ENCODE measurements around the gene SELENOO. TPM values are rescaled to one million over a fixed set of nuclear protein-coding genes. Genes with fewer than 3 reads are reported as not detected.

Gene SELENOO
- total RNA-seq, 1 donor from 2014 or later = 28.3 TPM

DNA sequence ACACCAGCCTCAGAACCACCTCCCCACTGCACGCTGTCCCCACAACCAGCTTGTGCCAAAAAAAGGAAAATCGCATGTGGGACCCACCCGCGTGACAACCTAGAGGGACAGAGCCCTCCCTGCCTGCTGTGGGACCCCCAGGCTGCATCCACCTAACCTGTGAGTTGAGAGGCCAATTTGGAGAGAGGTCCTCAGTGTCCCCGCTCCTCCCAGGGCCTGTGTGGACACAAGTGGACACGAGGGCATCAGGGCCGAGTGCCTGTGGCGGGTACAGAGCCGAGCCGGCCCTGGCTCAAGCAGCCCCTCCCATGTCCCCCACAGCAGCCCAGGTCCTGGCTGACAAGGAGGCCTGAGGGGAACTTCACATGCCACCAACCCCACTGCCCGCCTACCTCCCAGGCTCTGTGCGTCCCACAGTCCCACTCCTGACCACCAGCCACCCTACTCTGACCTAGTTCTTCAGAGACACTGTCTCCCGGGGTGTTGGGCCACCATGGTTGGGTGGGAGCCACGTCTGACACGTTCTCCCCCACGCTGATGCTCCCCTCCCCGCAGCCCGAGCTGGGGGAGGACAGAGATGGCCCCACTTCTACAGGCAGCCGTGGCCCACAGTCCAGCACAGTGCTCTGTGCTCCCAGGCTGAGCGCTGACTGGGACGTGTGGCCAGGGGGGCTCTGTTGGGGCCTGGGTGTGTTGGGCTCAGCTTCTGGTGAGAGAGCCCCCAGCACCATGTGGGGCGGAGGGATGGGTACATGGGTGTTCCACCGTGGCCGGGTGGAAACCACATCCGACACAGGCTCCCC lies 19.2 kb downstream of the SELENOO start:
- Mint-ChIP-seq H3K27ac (no peak overlapping the region), H3K27me3 (ENCODE audit: low read depth) (no peaks in the 10 kb centered on the region), H3K4me1 (no peaks in the 10 kb centered on the region), H3K4me3 (no peak overlapping the region), H3K9me3 (no peaks in the 10 kb centered on the region), H3K36me3 (peaks cover 21% of the 10 kb centered on the region)
- TF ChIP-seq, protein P1, sequence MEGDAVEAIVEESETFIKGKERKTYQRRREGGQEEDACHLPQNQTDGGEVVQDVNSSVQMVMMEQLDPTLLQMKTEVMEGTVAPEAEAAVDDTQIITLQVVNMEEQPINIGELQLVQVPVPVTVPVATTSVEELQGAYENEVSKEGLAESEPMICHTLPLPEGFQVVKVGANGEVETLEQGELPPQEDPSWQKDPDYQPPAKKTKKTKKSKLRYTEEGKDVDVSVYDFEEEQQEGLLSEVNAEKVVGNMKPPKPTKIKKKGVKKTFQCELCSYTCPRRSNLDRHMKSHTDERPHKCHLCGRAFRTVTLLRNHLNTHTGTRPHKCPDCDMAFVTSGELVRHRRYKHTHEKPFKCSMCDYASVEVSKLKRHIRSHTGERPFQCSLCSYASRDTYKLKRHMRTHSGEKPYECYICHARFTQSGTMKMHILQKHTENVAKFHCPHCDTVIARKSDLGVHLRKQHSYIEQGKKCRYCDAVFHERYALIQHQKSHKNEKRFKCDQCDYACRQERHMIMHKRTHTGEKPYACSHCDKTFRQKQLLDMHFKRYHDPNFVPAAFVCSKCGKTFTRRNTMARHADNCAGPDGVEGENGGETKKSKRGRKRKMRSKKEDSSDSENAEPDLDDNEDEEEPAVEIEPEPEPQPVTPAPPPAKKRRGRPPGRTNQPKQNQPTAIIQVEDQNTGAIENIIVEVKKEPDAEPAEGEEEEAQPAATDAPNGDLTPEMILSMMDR (IDR thresholded peaks at IDR 0.05; ENCODE audit: unreplicated experiment) = no peak
- DNase-seq (ENCODE audit: low spot score in 2 of 2, unreplicated experiment in 2 of 2) = no peak

DNA sequence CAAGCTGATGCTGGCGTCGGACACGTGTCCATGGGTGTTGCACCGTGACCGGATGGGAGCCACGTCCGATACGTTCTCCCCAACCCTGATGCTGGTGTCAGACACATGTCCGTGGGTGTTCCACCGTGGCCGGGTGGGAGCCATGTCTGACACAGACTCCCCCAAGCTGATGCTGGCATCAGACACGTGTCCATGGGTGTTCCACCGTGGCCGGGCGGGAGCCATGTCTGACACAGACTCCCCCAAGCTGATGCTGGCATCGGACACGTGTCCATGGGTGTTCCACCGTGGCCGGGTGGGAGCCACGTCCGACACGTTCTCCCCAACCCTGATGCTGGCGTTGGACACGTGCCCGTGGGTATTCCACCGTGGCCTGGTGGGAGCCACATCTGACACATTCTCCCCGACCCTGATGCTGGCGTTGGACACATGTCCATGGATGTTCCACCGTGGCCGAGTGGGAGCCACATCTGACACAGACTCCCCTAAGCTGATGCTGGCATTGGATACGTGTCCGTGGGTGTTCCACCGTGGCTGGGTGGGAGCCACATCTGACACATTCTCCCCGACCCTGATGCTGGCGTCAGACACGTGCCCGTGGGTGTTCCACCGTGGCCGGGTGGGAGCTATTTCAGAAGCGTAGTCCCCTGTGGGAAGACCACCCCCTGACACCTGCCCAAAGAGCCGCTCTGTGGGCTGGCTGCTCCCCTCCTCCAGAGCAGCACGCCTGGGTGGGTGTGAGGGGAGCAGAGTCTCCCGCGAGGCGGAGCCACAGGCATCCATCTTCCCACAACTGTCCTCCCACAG lies 20.0 kb downstream of the SELENOO start:
- no peak overlapping the region for H3K4me3 Mint-ChIP-seq
- no peaks in the 10 kb centered on the region for H3K4me1 Mint-ChIP-seq
- no peaks in the 10 kb centered on the region for H3K27me3 Mint-ChIP-seq (ENCODE audit: low read depth)
- H3K9me3 Mint-ChIP-seq = no peaks in the 10 kb centered on the region
- TF ChIP-seq, protein P1 (IDR thresholded peaks at IDR 0.05; ENCODE audit: unreplicated experiment) = no peak
- no peak for DNase-seq (ENCODE audit: low spot score in 2 of 2, unreplicated experiment in 2 of 2)
- H3K36me3 Mint-ChIP-seq = peaks cover 18% of the 10 kb centered on the region
- no peak overlapping the region for H3K27ac Mint-ChIP-seq

DNA sequence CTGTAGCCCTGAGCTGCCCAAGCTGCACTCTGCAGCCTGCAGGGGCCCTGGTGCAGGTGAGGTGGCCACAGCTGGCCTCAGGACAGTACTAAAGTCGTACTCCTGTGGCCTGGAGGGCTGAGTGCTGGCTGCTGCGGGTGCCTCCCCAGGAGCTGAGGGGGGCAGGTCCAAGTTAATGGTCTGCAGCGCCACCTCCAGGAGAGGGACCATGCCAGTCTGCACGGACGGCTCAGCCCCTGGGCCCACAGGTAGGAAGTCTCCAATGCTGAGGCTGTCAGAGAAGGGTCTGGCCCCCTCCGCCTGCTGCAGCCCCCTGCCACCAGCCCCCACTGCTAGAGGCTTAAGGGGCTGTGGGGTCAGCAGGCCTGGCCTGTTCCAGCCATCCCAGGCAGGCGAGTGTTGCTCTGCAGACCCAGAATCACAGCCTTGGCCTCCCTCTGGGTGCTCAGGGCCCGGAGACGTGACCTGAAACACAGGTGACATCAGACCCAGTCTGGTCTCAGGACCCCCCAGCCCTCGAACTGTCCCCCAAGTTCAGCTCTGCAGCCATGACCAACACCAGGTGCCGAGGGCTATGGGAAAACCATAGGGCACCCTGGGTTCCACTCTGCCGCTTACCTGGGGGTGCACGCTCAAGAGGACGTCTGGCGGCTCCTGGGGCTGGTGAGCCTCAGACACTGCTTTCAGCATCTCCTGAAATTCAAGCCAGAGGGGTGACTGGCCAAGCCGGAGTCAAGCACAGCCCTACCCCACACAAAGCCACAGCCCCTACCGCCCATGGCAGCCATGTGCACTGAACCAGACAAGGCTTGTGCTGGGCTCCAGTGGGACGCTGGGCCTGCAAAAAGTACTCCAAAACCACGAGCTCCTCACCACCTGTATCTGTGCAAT lies 20.8 kb downstream of the SELENOO start:
- Mint-ChIP-seq H3K36me3 (peaks cover 17% of the 10 kb centered on the region), H3K4me1 (no peaks in the 10 kb centered on the region), H3K27ac (no peak overlapping the region), H3K9me3 (no peaks in the 10 kb centered on the region), H3K27me3 (ENCODE audit: low read depth) (no peaks in the 10 kb centered on the region), H3K4me3 (no peak overlapping the region)
- no peak for DNase-seq (ENCODE audit: low spot score in 2 of 2, unreplicated experiment in 2 of 2)
- TF ChIP-seq, protein P1 (IDR thresholded peaks at IDR 0.05; ENCODE audit: unreplicated experiment) = no peak

DNA sequence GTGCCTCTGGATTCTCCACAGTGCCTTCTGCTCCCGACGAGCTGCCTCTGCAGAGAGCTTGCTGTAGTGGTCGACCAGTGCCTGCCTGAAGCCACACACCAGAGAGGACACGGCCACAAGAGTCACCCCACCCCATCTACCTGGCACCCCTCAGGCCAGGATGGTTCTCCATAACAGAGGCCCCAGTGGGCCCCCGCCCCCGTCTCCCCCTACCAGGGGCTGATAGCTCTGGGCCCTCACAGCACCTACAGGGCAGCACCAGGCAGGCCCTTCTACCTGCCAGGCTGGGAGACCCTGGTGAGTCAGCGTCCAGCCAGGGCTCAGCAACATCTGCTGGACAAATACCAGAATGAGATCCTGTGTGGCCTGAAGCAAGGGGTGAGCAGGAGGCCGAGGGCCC lies 21.7 kb downstream of the SELENOO start:
- no peaks in the 10 kb centered on the region for H3K4me1 Mint-ChIP-seq
- no peak for DNase-seq (ENCODE audit: low spot score in 2 of 2, unreplicated experiment in 2 of 2)
- no peak overlapping the region for H3K4me3 Mint-ChIP-seq
- no peak overlapping the region for H3K27ac Mint-ChIP-seq
- peaks cover 20% of the 10 kb centered on the region for H3K36me3 Mint-ChIP-seq
- H3K9me3 Mint-ChIP-seq = no peaks in the 10 kb centered on the region
- H3K27me3 Mint-ChIP-seq (ENCODE audit: low read depth) = no peaks in the 10 kb centered on the region
- TF ChIP-seq, protein P1 (IDR thresholded peaks at IDR 0.05; ENCODE audit: unreplicated experiment) = no peak

DNA sequence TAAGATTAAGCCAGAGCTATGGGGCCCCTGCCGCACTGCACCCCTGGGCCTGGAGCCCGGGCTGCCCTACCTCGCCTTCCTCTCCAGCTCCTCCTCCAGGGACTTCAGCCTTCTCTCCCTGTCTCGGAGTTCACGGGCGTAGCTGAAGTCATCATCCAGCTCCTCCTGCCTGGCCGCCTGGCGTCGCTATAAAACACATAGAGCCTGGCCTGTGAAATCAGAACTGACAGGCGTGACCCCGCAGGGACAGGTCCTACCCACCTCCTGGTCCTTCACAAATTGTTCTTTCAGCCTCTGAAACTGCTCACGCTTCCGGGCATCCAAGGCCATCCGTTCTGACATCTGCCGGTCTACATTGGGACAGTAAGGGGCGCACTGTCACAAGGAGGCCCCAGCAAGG lies 23.3 kb downstream of the SELENOO start:
- TF ChIP-seq, protein P1 (IDR thresholded peaks at IDR 0.05; ENCODE audit: unreplicated experiment) = no peak
- no peaks in the 10 kb centered on the region for H3K27me3 Mint-ChIP-seq (ENCODE audit: low read depth)
- H3K4me3 Mint-ChIP-seq = no peak overlapping the region

More for the DNA sequence above, 23.3 kb downstream of the SELENOO start:
- H3K36me3 Mint-ChIP-seq = peaks cover 20% of the 10 kb centered on the region
- no peak for DNase-seq (ENCODE audit: low spot score in 2 of 2, unreplicated experiment in 2 of 2)
- no peaks in the 10 kb centered on the region for H3K4me1 Mint-ChIP-seq
- H3K27ac Mint-ChIP-seq = no peak overlapping the region
- H3K9me3 Mint-ChIP-seq = no peaks in the 10 kb centered on the region

All from mesothelial cell of epicardium (in vitro differentiated cells).